Cerebellar nuclear complex (tissue), 1 donor: ENCODE data around the gene GCK.

ENCODE experiments used
- DNase-seq, 2 experiments: peaks; one replicate each; lab custom pipeline; 2025; lab: John Stamatoyannopoulos, UW

Gene GCK

GRCh38 chr7:44117801-44118429, 71.3 kb downstream of the GCK start:
- no peak for DNase-seq

GRCh38 chr7:44116789-44117666, 72.2 kb downstream of the GCK start:
- DNase-seq = no peak

GRCh38 chr7:44116087-44116788, 73.0 kb downstream of the GCK start:
- DNase-seq = no peak

GRCh38 chr7:44114586-44115310, 74.5 kb downstream of the GCK start:
- DNase-seq = no peak

- no peak for DNase-seq
Observed at GRCh38 chr7:44113764-44114354, 75.4 kb downstream of the GCK start.

GRCh38 chr7:44112997-44113763, 76.1 kb downstream of the GCK start:
- no peak for DNase-seq

- DNase-seq = no peak
Observed at GRCh38 chr7:44112231-44112996, 76.8 kb downstream of the GCK start.

GRCh38 chr7:44111761-44112160, 77.5 kb downstream of the GCK start:
- DNase-seq = no peak

- DNase-seq = no peak
Observed at GRCh38 chr7:44110719-44111635, 78.3 kb downstream of the GCK start.

- DNase-seq = no peak
Observed at GRCh38 chr7:44109991-44110390, 79.2 kb downstream of the GCK start.

- no peak for DNase-seq
Observed at GRCh38 chr7:44108768-44109750, 80.2 kb downstream of the GCK start.

- DNase-seq = no peak
Observed at GRCh38 chr7:44107961-44108767, 81.1 kb downstream of the GCK start.

GRCh38 chr7:44107116-44107960, 81.9 kb downstream of the GCK start:
- no peak for DNase-seq

- no peak for DNase-seq
Observed at GRCh38 chr7:44106311-44107065, 82.8 kb downstream of the GCK start.

- DNase-seq = no peak
Observed at GRCh38 chr7:44105832-44106231, 83.4 kb downstream of the GCK start.
